Islet precursor cell (in vitro differentiated cells): Measurements from ENCODE around the gene BCOR.

ENCODE experiments used
- DNase-seq: peaks from one replicate; pipeline ENCODE4 v3.0.0-alpha.2; 2018

The BCOR gene

GRCh38 chrX:40083120-40083978 is 14.4 kb downstream of the BCOR start:
- DNase-seq, result no peak

- no peak for DNase-seq
Observed at GRCh38 chrX:40082447-40083119, 15.2 kb downstream of the BCOR start.

GRCh38 chrX:40081679-40082068 is 16.1 kb downstream of the BCOR start:
- DNase-seq, result no peak

GRCh38 chrX:40080894-40081678 is 16.7 kb downstream of the BCOR start:
- no peak for DNase-seq

- no peak for DNase-seq
Observed at GRCh38 chrX:40079572-40079971, 18.2 kb downstream of the BCOR start.

GRCh38 chrX:40078489-40079227 is 19.1 kb downstream of the BCOR start:
- DNase-seq, result no peak

- DNase-seq, result no peak
Observed at GRCh38 chrX:40077906-40078305, 19.9 kb downstream of the BCOR start.

GRCh38 chrX:40076750-40077575 is 20.8 kb downstream of the BCOR start:
- DNase-seq, result no peak

- DNase-seq, result no peak
Observed at GRCh38 chrX:40074959-40075332, 22.8 kb downstream of the BCOR start.

GRCh38 chrX:40074080-40074958 is 23.4 kb downstream of the BCOR start:
- DNase-seq, result no peak

GRCh38 chrX:40073439-40074054 is 24.2 kb downstream of the BCOR start:
- no peak for DNase-seq

- DNase-seq, result no peak
Observed at GRCh38 chrX:40072246-40072645, 25.5 kb downstream of the BCOR start.

GRCh38 chrX:40068048-40068447 is 29.7 kb downstream of the BCOR start:
- DNase-seq, result no peak

GRCh38 chrX:40066700-40067099 is 31.1 kb downstream of the BCOR start:
- DNase-seq, result no peak

- DNase-seq, result no peak
Observed at GRCh38 chrX:40065296-40066046, 32.3 kb downstream of the BCOR start.

GRCh38 chrX:40064055-40064597 is 33.6 kb downstream of the BCOR start:
- no peak for DNase-seq

GRCh38 chrX:40063555-40063954 is 34.2 kb downstream of the BCOR start:
- no peak for DNase-seq

GRCh38 chrX:40062525-40063155 is 35.1 kb downstream of the BCOR start:
- no peak for DNase-seq
